PC-3 (cell line): ENCODE results near the gene OR2T4. TPM values are rescaled to one million over a fixed set of nuclear protein-coding genes. Genes with fewer than 3 reads are reported as not detected.

Experiments used
- ATAC-seq: fragments of 200-7000 bp; cut with Tn5 transposase; 2 replicates; pipeline ENCODE4 v1.9.1; 2020; ENCODE audit warnings: mild to moderate bottlenecking, moderate library complexity
- BruUV-seq: library from RNA; stranded (reverse); fragments of 400-500 nt; replicated peaks from 2 replicates; lab custom pipeline; 2021; lab: Mats Ljungman, UMichigan
- CTCF ChIA-PET: fragments of 300-600 bp; sonication (Branson Sonifier 250); formaldehyde crosslinking; loops from one replicate; lab custom pipeline; 2022; ENCODE audit warnings: antibody characterized with exemption; lab: Charles Lee
- POLR2A ChIA-PET: fragments of 300-600 bp; sonication (Branson Sonifier 250); formaldehyde crosslinking; loops from one replicate; lab custom pipeline; 2022; ENCODE audit warnings: antibody characterized with exemption; ENCODE audit not compliant: unreplicated experiment; lab: Charles Lee
- DNase-seq: peaks from one replicate; pipeline ENCODE4 v3.0.0-alpha.2; 2015
- H2AFZ ChIP-seq: fragments of 300-600 bp; sonication (generic); 2 replicates; pipeline ENCODE4 v1.6.0; 2016; ENCODE audit warnings: antibody characterized with exemption, low read length
- H3F3A ChIP-seq: fragments of 300-600 bp; sonication (generic); one replicate; pipeline ENCODE4 v1.6.0; 2017; ENCODE audit warnings: antibody characterized with exemption, low read length, control low read depth, mild to moderate bottlenecking; ENCODE audit not compliant: unreplicated experiment
- H3K27ac ChIP-seq: fragments of 300-600 bp; sonication (generic); 2 replicates; pipeline ENCODE4 v1.5.1; 2016; ENCODE audit warnings: mild to moderate bottlenecking, low read length
- H3K27me3 ChIP-seq: fragments of 300-600 bp; sonication (generic); 2 replicates; pipeline ENCODE4 v1.6.1; 2016; ENCODE audit warnings: low read length, mixed read lengths
- H3K36me3 ChIP-seq: fragments of 300-600 bp; sonication (generic); 2 replicates; pipeline ENCODE4 v1.6.1; 2016; ENCODE audit warnings: low read depth, mixed run types, low read length, mixed read lengths
- H3K4me1 ChIP-seq: fragments of 300-600 bp; sonication (generic); 2 replicates; pipeline ENCODE4 v1.5.1; 2016; ENCODE audit warnings: low read length; ENCODE audit not compliant: insufficient read depth
- H3K4me2 ChIP-seq: fragments of 300-600 bp; sonication (generic); 2 replicates; pipeline ENCODE4 v1.6.0; 2016; ENCODE audit warnings: low read length
- H3K4me3 ChIP-seq: fragments of 300-600 bp; sonication (generic); 2 replicates; pipeline ENCODE4 v1.5.1; 2016; ENCODE audit warnings: mild to moderate bottlenecking, low read length, mixed read lengths
- H3K79me2 ChIP-seq: fragments of 300-600 bp; sonication (generic); 2 replicates; pipeline ENCODE4 v1.6.1; 2017; ENCODE audit warnings: low read length, mixed read lengths
- H3K9ac ChIP-seq: fragments of 300-600 bp; sonication (generic); 2 replicates; pipeline ENCODE4 v1.6.0; 2016; ENCODE audit warnings: mild to moderate bottlenecking, low read length
- H3K9me2 ChIP-seq: fragments of 300-600 bp; sonication (generic); replicated peaks from 2 replicates; pipeline ENCODE4 v1.6.1; 2016; ENCODE audit warnings: mixed run types, low read length, mixed read lengths
- H3K9me3 ChIP-seq: fragments of 300-600 bp; sonication (generic); 2 replicates; pipeline ENCODE4 v1.6.1; 2016; ENCODE audit warnings: low read length, mixed read lengths
- H4K20me1 ChIP-seq: fragments of 300-600 bp; sonication (generic); 2 replicates; pipeline ENCODE4 v1.6.1; 2016; ENCODE audit warnings: low read length, mixed read lengths
- EZH2 ChIP-seq: fragments of 300-600 bp; sonication (generic); IDR thresholded peaks from one replicate; pipeline ENCODE4 v1.6.1; 2017; ENCODE audit warnings: antibody characterized with exemption, mild to moderate bottlenecking, low read length; ENCODE audit not compliant: unreplicated experiment
- EZH2phosphoT487 ChIP-seq: fragments of 300-600 bp; sonication (generic); IDR thresholded peaks from 2 replicates; pipeline ENCODE4 v1.6.1; 2018; ENCODE audit warnings: mild to moderate bottlenecking, antibody characterized with exemption, low read length, borderline replicate concordance
- intact Hi-C: fragments of 100-400 bp; cut with micrococcal nuclease; formaldehyde crosslinking; loops from 2 replicates; pipeline ENCODE4 v1.9.0; 2023
- total RNA-seq: library from RNA; depleted of rRNA; stranded (reverse); fragments of >200 nt; gene quantifications from 2 replicates; pipeline ENCODE4 v1.2.3, GENCODE V29; 2014
- TF ChIP-seq, protein P1 (sequence below): fragments of 300-600 bp; sonication (generic); conservative IDR thresholded peaks from 2 replicates; pipeline ENCODE4 v1.5.1; 2017; ENCODE audit warnings: antibody characterized with exemption, low read depth, mild to moderate bottlenecking, low read length

The OR2T4 gene
- total RNA-seq, 1 experiment from 2014 or later, result not detected

GRCh38 chr1:248366609-248367008 is 5.1 kb downstream of the OR2T4 start:
- intact Hi-C loops, result no loop called here
- Histone ChIP-seq H2AFZ (no peak overlapping the region), H3K79me2 (no peaks in the 10 kb centered on the region), H3K9me3 (peaks cover 6% of the 10 kb centered on the region; the same call in 1 of the 2 replicates), H3K27me3 (peaks cover 15% of the 10 kb centered on the region; the same call in 1 of the 2 replicates), H3K4me2 (no peak overlapping the region), H3K4me3 (no peak overlapping the region), H3F3A (no peaks in the 10 kb centered on the region), H3K9ac (no peak overlapping the region), H3K36me3 (no peaks in the 10 kb centered on the region), H4K20me1 (no peaks in the 10 kb centered on the region), H3K4me1 (no peaks in the 10 kb centered on the region), H3K9me2 (no peaks in the 10 kb centered on the region), H3K27ac (no peak overlapping the region)
- CTCF ChIA-PET, result no interaction called here
- TF ChIP-seq EZH2, result no peak
- TF ChIP-seq EZH2phosphoT487, result no peak
- TF ChIP-seq, protein P1, sequence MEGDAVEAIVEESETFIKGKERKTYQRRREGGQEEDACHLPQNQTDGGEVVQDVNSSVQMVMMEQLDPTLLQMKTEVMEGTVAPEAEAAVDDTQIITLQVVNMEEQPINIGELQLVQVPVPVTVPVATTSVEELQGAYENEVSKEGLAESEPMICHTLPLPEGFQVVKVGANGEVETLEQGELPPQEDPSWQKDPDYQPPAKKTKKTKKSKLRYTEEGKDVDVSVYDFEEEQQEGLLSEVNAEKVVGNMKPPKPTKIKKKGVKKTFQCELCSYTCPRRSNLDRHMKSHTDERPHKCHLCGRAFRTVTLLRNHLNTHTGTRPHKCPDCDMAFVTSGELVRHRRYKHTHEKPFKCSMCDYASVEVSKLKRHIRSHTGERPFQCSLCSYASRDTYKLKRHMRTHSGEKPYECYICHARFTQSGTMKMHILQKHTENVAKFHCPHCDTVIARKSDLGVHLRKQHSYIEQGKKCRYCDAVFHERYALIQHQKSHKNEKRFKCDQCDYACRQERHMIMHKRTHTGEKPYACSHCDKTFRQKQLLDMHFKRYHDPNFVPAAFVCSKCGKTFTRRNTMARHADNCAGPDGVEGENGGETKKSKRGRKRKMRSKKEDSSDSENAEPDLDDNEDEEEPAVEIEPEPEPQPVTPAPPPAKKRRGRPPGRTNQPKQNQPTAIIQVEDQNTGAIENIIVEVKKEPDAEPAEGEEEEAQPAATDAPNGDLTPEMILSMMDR, result no peak
- POLR2A ChIA-PET, result no interaction called here
- DNase-seq, result no peak
- ATAC-seq, result no peak
- no TSS peak for BruUV-seq

- H3K4me2 ChIP-seq, result no peak overlapping the region
- POLR2A ChIA-PET, result no interaction called here
- no peaks in the 10 kb centered on the region for H3K9me3 ChIP-seq
- no peaks in the 10 kb centered on the region for H3K36me3 ChIP-seq
- peaks cover 15% of the 10 kb centered on the region; the same call in 1 of the 2 replicates for H3K27me3 ChIP-seq
- DNase-seq (no peak), ATAC-seq (no peak)
- H3K9me2 ChIP-seq, result no peaks in the 10 kb centered on the region
- CTCF ChIA-PET, result no interaction called here
- intact Hi-C loops, result no loop called here
- no peaks in the 10 kb centered on the region for H3K4me1 ChIP-seq
- no peak overlapping the region for H3K9ac ChIP-seq
- no peaks in the 10 kb centered on the region for H3F3A ChIP-seq
- H3K4me3 ChIP-seq, result no peak overlapping the region
- H3K27ac ChIP-seq, result no peak overlapping the region
- H4K20me1 ChIP-seq, result no peaks in the 10 kb centered on the region
- H2AFZ ChIP-seq, result no peak overlapping the region
- no TSS peak for BruUV-seq
- no peaks in the 10 kb centered on the region for H3K79me2 ChIP-seq
- TF ChIP-seq EZH2 (no peak), EZH2phosphoT487 (no peak)
- TF ChIP-seq, protein P1, result no peak
Observed at GRCh38 chr1:248372394-248372793, 10.9 kb downstream of the OR2T4 start.

GRCh38 chr1:248373761-248374160 is 12.3 kb downstream of the OR2T4 start:
- intact Hi-C loops, result no loop called here
- Histone ChIP-seq H2AFZ (no peak overlapping the region), H3K9me3 (no peaks in the 10 kb centered on the region), H3F3A (no peaks in the 10 kb centered on the region), H3K4me2 (no peak overlapping the region), H3K4me1 (no peaks in the 10 kb centered on the region), H3K4me3 (no peak overlapping the region), H3K9ac (no peak overlapping the region), H3K27ac (no peak overlapping the region), H3K36me3 (no peaks in the 10 kb centered on the region), H3K79me2 (no peaks in the 10 kb centered on the region), H3K27me3 (peaks cover 8% of the 10 kb centered on the region; the same call in 1 of the 2 replicates), H4K20me1 (no peaks in the 10 kb centered on the region), H3K9me2 (no peaks in the 10 kb centered on the region)
- ATAC-seq, result peak; percentile 62
- POLR2A ChIA-PET, result interaction anchor here (0.6 kb wide), 1 partner anchor 350 kb away, joined by 3 read pairs; no protein-coding TSS in a partner anchor
- CTCF ChIA-PET, result no interaction called here
- DNase-seq, result peak; percentile 34
- BruUV-seq, result no TSS peak
- TF ChIP-seq, protein P1, result no peak
- TF ChIP-seq EZH2phosphoT487 (no peak), EZH2 (no peak)
